Activated T-cell treated with anti-CD3 and anti-CD28 coated beads for 24 hours (primary cell): ENCODE results near the gene UXS1.
"Not testable (repeated sequence)": the region's sequence is repeated elsewhere in the genome, so short reads cannot be mapped to it uniquely, and the experiment has no call there.

Source experiments
- DNase-seq: peaks from one replicate; pipeline ENCODE4 v3.0.0-alpha.2; 2020; ENCODE audit warnings: low read depth

The UXS1 gene

DNA sequence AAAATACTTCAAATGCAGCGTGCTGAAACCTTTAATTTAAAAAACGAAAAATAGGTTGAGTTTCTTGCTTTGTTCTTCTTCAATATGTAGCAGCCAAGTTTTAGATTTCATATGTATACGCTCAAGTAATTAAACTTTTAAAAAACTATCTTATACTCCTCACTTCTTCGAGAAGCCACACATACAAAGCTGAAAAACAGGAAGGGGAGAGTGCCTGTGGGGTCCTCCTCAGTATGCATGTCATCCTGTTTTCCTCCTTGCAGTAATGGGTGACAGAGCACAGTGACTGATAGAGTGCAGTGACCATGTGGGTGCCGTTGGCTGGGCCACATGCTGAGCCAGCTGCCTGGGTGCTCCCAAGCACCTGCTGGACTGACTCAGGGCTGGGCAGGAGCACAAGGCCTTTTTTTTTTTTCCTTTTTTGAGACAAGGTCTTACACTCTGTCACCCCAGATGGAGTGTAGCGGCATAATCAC, 33.3 kb downstream of the UXS1 start:
- DNase-seq: no peak

DNA sequence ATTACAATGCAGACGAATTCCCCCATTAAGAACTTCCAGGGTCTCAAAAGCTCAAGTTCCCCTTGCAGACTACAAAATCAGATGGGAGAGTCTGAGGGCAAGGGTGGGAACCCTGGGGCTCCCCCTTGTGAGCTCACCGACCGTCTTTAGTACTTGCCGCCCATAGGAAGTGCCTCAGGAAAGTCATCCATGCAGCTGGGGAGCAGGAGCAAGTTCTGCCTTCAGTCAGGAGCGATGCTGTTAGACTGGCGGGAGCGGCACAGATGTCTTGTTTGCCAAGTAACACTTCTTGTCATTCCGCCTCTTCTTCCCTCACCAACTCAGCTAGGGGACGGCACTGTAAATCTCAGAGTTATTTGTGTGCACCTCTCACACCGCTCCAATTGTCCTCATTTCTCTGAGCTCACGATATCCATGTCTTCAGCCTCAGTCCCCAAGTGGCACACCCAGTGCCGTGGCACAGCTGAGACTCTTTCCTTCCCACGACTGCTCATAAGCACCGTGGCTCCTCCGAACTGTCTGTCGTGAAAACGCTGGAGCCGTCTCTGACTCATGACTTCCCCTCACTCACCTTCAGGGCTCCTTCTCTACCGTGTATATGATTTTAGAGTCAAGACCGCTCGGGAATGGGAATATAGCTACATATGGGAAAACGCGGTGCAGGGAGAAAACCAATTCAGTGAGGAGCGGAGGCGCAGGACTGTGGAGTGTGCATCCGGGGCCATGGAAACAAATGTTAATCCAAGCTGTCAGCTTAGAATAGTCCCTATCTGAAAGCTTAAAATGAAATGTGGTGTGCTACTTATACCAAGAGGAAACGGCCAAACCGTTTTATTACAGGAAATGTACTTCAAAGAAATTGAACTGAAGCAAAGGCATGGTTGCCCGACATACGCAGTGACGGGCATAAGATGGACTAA, 34.0 kb downstream of the UXS1 start:
- DNase-seq: peak; percentile 51

DNA sequence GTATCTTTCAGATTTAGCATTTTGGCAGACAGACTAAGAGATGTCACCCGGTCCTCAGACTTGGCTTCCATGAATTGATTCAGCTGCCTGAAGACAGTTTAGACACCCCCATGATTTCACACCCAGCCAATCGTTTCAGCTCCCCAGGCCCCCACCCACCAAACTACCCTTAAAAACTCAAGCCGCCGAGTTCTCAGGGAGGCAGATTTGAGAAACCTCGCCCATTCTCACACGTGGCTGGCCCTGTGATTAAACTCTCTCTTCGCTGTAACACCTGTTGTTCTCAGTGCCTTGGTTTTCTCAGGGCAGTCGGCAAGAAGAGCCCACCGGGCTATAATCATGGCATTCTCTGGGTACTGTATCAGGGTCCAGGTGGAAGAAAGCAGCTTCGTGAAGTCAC, 35.2 kb downstream of the UXS1 start:
- DNase-seq: no peak

DNA sequence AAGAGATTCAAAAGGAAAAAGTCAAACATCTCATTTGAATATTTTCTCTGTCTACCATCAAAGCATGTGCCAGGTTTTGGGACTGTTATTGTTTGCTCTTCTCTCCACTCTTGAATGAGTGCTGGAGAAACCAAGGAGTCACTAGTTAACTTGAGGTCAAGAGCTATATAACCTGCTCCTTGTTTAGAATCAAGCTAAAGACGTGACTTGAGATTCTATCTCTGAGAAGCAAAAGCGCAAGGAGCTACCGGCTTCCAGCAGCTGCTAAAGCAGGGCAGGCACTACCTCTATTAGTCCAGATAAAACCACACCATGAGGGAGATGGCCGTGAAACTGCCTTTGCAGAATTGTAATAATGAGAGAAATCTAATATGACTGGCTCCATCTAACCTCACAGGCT, 36.0 kb downstream of the UXS1 start:
- no peak for DNase-seq

DNA sequence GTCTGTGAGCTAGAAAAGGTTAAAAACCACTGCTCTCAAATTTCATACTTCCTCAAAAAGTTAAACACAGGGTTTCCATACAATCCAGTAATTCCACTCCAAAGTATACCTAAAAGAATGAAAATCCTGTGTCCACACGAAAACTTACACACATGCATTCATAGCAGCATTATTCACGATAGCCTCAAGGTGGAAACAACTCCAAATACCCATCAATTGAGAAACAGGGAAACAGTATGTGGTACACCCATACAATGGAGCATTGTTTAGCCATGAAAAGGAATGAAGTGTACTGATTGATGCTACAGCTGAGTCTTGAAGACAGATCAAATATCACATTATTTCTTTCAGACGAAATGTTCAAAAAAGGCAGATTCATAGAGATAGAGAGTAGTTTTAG, 36.7 kb downstream of the UXS1 start:
- no peak for DNase-seq

DNA sequence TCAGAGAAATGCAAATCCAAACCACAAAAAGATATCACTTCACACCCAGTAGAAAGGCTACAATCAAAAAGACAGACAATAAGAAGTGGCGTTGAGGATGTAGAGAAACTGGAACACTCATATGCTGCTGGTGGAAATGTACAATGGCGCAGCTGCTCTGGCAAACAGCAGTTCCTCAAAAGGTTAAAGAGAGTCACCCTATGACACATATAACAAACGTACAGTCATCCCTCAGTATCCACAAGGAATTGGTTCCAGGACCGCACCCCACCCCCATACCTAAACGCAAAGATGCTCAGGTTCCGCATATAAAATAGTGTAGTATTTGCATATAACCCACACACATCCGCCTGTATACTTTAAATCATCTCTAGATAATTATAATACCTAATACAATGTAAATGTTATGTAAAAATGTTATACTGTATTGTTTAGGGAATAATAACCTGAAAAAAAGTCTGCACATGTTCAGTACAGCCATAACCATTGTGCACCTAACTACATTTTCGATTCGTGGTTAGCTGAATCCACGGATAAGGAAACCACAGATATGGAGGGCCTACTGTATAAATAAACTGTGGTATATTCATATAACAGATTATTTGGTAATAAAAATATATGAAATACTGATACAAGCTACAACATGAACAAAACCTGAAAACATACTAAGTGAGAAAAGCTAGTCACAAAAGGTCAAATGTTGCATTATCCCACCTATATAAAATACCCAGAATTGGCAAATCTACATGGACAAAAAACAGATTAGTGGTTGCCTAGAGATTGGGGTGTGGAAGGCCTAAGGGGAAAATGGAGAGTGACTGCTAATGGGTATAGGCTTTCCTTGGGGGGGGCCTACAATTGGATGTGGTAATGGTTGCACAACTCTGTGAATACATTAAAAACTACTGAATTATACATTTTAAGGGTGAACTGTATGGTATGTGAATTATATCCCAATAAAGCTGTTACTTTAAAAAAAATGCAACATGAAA, 37.5 kb downstream of the UXS1 start:
- DNase-seq: no peak

DNA sequence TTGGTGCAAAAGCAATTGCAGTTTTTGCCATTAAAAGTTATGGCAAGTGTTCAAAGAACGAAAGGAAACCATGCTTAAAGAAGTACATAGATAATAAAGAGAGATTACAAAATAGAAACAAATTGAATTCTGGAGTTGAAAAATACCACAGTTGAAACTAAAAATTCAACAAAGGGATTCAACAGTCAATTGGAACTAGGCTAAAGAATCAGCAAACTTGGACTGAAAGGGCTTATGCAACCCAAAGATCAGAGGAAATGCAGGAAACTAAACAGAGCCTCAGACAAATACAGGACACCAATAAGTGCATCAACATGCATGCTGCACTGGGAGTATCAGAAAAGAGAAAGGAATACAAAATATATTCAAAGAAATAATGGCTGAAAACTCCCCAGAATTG, 40.3 kb downstream of the UXS1 start:
- DNase-seq: no peak

DNA sequence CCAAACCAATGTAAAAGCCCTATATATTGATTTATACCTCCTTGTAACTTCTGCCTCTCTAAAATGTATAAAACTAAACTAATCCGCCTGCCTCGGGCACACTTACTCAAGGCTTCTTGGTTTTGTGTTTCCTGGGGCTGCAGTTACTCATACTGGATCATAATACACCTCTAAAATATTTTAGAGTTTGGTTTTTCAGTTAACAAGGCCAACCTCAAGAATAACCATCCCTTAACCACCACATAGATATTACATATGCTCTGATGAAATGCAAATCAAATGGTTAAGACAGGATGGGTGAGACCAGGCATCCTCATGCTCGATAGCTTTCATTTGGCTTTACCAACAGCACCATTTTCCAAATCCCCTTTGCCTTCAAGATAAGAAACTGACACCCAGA, 46.4 kb downstream of the UXS1 start:
- no peak for DNase-seq

DNA sequence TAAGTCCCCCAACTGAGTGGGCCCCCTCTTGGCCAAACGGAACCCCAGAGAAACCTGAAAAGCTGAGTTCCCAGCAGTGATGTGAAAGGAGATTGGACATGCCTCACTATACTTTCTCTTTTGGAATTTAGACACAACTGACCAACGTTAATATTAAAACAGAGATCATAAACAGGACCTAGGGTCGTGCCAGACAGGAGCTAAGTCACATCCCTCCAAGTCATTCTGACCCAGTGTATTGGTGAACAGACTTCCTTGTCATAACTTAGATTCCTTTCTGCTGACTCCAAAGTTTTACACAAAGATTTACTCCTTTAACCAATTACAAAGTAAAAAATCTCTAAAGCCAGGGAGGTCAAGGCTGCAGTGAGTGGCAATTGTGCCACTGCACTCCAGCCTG, 46.9 kb downstream of the UXS1 start:
- DNase-seq: no peak

DNA sequence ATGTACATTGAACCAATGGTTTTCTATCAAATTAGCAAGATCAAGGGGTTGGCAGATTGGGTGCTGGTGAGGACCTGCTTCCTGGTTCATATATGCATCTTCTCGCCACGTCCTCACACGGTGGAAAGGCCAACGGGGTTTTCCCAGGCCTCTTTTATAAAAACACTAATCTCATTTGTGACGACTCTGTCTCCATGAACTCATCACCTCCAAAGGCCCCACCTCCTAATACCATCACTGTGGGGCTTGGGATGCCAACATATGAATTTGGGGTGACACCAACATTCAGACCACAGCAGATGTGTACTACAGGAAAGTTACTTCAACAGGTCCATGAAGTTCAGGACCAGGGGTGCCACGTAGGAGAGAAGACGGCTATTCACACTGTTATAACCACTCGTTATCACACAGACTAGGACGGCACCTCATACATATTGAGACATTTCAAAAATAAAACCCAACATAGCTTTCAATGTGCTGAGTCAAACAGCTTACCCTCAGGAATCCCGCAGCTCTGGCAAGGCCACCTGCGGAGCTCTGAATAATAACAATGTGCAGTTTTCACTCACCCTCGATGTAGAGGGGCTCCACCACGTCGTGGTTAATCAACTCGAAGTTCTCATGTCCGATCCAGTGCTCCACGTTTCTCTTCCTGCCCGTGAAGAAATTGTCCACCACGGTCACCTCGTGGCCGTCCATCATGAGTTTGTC, 49.3 kb downstream of the UXS1 start:
- no peak for DNase-seq

DNA sequence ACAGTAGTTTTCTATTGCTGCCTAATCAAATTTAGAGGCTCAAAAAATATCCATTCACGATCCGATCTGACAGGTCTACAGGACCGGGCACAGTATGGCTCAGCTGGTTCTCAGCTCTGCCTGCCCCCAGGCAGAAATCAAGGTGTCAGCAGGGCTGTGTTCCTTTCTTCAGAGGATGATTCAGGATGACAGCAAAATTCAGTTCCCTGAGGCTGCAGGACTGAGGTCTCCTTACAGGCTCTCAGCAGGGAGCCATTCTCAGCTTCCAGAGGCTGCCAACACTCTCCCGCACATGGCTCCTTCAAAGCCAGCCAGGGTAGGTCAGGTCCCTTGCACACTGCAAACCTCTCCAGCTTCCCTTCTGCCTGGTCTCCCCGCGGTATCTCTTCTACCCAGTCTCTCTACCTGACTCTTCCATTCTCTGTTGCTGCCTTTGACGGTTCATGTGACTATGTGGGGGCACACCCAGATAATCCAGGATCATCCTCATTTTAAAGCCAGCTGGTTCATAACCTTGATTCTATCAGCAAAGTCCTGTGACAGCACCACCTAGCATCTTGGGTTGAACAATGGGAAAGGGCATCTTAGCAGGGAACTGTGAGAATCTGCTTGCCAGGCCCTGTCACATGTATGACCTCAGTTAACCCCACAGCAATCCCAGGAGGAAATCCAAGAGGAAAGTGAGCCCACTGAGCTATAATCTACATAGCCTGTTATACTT, 50.4 kb downstream of the UXS1 start:
- no peak for DNase-seq

DNA sequence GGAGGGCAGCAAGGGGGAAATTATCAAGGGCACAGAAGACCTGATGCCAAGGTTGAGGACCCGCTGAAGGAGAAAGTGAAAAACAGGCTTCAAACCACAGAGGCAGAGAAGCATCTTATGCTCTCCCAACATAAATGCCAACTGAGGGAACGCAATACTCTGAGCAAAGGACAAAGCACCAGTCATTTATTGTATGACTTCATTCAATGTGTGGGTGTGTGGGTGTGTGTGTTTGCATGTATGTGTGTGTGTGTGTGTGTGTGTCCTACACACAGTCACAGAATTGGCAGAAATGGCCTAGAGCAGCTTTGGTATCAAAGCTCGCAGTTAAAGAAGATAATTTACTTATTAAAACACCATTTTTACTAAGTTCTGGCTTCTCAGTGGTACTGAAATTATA, 51.4 kb downstream of the UXS1 start:
- DNase-seq: no peak

DNA sequence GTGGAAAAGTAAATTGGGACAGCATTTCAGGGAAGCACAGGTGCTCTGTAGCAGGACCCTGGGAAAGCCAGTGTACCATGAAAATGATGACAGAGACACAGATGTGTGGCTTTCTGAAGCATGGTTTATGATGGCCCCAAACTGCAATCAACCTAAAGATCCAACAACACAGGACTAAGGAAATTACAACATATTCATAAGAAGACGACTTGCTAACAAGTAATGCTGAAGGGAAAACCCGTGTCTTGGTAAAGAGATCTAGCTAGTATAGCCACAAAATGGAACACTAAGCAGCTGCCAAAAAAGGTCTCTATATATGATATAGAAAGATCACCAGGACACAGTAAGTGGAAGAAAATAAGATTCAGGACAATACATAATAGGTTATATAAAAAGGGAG, 53.2 kb downstream of the UXS1 start:
- no peak for DNase-seq

DNA sequence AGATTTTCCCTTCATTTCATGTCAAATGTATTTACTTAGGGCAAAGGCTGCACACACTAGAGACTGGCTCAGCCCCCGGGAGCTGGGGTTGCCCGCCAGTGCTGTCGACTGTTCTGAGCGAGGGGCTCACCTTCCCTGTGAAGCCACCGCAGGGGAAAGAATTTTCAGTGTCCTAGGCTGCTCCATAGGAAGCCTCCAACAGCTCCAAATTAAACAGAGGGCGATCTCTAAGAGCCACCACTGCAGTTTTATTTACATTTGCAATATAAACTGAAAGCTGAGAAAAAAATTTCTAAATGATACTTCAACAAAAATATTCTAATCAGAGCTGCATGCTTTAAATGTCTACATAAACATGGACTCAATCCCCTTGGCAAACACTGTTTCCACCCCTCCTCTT, 54.0 kb downstream of the UXS1 start:
- no peak for DNase-seq

DNA sequence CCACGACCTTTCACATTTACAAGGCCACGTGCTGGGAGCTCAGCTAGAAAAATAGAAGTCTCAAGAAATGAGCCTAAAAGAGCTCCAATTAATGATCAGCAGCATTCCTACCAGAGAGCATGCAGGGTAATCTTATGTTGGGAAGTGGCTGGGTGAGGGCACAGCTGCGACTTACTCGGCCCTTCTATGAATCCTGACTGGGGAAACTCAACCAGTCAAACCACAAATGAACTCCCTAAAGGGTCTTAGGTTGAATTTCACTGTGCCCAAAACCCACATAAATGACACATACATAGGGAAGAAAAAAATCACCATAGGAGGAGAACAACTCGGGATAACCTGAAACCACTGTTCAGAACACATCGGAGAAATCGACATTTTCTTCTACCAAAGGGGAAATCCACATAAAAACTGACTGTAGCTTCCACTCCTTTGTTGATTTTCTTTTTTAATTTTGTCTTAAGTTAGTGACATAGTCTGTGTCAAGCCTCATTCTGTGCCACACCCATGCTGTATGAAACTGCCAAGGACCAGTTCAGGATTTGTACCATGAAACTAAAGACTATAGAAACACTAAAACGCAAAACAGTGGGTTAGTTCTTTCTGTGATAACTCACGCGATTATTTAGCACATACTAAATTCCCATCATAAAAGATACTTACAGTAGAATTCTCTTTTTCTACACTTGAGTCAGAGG, 54.7 kb downstream of the UXS1 start:
- DNase-seq: no peak

DNA sequence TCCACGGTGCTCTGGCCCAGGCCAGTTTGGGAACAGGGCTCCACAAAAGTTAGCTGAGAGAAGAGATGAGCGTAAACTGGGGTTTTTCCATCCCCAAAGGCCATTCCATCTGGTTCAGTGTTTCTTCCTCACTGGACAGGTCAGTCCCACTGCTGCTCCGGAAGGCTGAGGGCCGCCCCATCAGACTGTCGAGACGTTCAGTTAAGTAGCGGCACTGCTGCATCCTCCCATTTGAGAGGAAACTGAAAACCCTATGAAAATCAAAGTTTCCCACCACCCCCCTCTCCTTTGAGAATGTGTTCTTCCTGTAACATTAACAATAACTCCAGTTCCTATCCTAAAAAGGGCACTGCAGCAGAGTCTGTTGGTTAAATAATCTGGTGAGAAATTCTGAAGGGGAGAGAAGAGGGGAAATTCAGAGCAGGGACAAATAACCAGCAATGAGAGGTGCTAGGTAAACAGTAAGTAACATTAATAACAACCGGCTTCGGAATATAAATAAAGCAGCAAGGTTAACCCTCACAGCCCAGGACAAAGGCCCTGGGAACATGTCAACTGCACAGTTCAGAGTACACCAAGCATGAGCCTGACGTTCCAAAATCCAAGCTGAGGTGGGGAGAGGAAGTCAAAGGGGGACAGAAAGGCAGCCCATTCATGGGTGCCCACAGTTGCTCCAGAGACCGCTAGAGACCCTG, 55.4 kb downstream of the UXS1 start:
- no peak for DNase-seq

DNA sequence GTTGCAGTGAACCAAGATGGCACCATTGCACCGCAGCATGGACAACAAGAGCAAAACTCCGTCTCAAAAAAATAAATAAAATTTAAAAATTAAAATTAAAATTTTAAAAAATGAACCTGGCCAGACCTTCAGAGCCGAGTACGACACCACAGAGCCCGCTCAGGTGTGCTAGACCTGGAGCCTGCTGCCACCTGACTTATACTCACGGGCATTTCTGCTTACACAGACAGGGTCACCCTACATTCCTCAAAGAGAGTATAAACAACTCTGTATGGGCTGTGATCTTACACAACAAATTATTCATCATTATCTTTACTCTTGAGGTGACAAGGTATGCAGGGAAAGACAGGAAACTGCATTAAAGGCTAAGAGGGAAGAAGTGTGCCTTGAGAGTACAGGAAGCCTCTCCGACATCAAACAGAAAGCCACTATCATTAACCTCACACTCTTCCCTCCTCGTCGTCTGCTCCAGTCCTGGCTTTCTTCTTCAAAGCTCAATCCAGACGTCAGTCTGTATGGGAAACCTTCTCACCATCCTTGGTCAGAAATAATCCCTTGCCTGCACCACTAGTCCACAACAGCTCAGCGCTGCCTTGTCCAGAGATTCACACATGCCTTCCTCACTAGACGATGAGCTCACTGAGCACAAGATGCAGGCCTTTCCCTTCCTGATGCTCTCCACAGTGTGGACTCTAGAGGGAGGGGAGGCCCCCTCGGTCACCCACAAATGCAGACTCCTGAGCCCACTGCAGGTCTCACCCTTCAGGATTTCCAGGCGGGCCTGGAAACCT, 56.2 kb downstream of the UXS1 start:
- no peak for DNase-seq

DNA sequence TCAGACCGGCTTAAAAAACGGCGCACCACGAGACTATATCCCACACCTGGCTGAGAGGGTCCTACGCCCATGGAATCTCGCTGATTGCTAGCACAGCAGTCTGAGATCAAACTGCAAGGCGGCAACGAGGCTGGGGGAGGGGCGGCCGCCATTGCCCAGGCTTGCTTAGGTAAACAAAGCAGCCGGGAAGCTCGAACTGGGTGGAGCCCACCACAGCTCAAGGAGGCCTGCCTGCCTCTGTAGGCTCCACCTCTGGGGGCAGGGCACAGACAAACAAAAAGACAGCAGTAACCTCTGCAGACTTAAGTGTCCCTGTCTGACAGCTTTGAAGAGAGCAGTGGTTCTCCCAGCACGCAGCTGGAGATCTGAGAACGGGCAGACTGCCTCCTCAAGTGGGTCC, 62.9 kb downstream of the UXS1 start:
- not testable (repeated sequence) for DNase-seq

DNA sequence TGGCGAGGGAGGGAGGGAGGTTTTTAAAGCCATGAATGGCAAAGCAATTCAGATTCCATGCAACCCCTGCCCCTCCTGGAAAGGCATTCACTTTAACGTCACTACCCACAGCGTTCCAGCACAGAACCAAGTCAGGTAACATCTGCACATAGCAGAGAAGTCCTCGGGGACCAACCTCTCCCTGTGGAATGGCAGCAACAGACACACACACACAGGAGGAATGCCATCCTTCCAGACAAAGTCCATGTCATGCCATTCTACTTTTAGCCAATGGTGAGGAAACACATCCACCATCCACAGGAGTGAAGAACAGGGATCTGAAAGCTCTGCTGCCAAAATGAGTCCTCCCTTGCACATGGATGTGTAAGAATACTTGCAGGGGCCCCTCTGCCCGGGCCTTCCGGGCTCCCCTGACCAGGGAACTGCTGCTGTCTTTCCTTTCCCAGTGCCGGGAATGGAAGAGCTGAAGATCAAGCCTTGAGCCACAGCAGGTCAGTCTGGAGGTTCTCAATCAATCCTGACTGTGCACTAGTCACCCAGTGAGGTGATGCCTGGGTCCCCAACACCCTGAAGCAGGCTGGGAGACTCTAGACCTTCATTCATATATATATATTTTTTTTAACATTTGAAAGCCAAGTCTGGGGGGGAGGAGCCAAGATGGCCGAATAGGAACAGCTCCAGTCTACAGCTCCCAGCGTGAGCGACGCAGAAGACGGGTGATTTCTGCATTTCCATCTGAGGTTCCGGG, 63.7 kb downstream of the UXS1 start:
- no peak for DNase-seq
